SW480 (cell line): Measurements from ENCODE around the gene SLX4IP.
"Not testable (repeated sequence)": the region's sequence is repeated elsewhere in the genome, so short reads cannot be mapped to it uniquely, and the experiment has no call there.

Experiments used
- DNase-seq: peaks from one replicate; pipeline ENCODE4 v3.0.0-alpha.2; 2016; ENCODE audit warnings: low spot score

The SLX4IP gene

DNA sequence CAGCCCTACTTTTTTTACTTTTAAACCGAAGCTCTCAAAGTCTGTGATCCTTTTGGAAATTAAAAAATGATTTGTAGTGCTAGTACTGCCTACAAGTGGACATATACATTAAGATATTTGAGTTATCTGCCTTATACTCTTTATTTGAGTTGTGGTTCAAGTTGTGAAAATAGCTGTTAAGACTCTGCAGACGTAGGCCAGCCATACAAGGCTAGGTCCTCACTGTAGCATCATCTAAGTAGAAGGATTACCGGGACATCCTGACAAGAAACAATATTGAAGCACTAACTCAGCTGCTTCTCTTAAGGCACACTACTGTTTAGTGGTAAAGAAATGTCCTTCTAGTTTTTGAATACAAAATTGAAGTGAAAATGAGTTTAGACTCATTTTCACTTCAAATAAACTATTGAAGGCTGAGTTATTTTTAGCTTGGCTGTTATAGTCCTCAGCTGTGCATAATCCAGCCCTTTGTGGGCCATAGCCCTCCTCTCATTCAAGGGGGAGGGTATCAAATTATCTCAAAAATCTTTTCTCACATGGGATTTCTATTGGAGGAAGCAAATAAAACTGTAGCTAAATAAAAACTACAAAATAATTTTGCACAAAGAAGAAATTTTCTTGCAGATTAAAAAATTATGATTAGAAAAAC, 170.6 kb downstream of the SLX4IP start:
- no peak for DNase-seq

DNA sequence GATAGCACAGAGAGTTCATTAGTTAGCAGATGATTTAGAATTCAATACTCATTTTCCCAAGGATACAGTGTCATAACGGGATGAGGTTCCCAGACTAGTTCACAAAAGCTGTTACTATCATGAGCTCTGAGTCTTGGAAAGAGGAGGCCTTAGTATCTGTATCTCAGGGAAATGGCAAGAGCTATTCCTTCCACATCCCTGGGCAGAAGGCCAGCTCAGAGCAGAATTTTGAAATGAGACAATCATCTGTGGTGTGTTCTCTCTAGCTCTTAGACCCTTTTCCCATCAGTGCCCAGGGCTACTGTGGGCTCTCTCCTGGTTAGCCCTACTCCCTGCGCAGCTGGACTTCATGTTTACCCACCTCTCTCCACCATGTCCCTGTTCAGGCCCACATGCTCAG, 174.2 kb downstream of the SLX4IP start:
- no peak for DNase-seq

DNA sequence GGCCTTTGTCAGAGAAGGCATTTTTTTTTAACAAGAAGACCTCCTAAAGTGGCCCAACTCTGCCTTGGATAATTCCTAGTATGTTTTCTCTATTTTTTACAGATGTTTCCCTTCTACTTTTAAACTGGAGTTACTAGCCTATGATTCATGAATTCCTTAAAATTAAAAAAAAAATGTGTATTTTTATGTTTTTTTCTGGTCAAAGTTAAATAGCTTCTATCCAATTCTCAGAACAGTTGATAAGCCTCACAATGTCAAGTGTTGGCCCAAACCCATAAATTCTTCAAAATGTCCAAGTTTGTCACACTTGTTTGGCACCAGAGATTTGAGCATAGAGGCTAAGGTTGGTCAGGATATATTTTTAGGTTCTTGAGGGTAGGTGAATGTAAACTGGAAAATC, 174.7 kb downstream of the SLX4IP start:
- DNase-seq: no peak

GRCh38 chr20:10610251-10610650, 175.1 kb downstream of the SLX4IP start:
- no peak for DNase-seq

DNA sequence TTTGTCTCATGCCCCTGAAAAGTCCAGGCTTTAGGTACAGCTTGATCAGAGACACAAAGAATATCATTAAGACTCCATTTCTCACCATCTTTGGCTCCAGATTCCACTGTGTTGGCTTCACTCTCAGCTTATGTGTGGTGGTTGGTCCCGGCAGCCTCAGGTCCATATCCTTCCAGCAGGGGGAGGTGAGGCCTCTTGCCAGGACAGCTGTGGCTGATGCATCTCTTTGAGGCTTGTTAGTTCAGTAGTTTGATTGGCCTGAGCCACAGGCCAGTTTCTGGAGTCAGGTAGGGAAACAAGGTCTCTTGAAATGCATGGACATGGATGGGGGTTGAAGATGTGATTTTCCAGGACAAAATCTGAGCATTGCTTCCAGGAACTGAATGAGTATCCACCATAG, 176.3 kb downstream of the SLX4IP start:
- peak; percentile 23 for DNase-seq

GRCh38 chr20:10613426-10613825, 178.3 kb downstream of the SLX4IP start:
- DNase-seq: not testable (repeated sequence)

- DNase-seq: no peak
Measured at GRCh38 chr20:10613911-10614310, 178.8 kb downstream of the SLX4IP start.

DNA sequence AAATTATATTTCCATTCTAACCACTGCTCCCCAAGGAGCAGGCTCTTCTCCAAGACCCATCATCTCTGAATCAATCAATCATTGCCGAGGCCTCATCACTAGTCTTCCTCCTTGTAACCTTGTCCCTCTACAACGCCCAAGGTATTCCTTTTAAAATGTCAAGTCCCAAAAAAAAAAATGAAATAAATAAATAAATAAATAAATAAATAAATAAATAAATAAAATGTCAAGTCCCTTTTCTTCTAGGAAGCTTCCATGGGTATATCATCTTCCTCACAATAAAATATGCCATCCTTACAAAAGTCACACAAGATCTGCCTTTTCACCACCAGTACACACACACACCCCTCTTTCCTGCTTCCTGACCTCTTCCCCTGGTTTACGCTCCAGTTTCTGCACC, 181.1 kb downstream of the SLX4IP start:
- no peak for DNase-seq

DNA sequence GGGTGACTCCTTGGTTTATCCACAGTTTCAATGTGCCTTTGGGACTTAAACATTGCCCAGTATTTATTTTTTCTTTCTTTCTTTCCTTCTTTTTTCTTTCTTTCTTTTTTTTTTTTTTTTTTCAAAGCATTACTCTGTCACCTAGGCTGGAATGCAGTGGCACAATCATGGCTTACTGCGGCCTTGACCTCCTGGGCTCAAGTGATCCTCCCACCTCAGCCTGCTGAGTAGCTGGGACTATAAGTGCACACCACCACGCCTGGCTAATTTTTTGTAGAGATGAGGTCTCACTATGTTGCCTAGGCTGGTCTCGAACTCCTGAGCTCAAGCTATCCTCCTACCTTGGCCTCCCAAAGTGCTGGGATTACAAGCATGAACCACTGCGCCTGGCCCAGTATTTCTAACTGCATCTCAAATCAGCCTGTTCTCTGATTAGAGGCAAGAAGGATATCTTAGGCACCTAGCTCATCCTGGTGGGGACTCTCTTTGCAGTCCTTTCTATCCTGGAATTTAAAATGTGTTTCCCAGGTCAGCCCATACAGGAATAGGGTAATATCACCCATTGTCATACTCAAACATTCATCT, 182.5 kb downstream of the SLX4IP start:
- DNase-seq: not testable (repeated sequence)

DNA sequence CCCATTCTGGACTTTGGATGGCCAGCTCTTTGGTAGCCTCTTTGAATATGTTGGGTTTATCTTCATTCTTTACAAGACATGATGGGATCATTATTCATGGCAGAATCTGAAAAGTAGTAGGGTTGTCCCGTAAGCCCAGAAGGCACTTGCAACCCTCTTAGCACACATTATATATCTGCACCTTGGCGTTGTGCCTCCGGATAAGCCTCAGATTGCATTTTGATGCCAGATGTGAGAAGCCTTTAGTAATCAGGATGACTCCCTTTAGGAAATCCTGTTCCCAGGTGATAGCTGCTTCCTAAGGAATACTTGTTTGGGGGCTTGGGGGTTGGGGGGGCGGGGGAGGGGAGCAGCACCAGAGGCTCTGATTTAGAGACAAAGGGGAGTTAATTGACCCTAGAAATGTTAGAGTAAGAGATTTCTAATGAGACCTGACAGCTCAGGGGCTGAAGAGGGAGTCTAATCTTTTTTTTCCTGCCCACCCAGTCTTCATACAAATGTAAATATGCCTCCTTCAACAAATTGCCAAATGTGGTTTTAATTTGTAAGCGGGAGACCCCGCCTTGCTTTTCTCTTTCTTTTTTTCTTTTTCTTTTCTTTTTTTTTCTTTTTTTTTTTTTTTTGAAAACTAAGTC, 183.6 kb downstream of the SLX4IP start:
- DNase-seq: no peak

- peak; percentile 93 for DNase-seq
Measured at GRCh38 chr20:10619427-10619826, 184.3 kb downstream of the SLX4IP start.

DNA sequence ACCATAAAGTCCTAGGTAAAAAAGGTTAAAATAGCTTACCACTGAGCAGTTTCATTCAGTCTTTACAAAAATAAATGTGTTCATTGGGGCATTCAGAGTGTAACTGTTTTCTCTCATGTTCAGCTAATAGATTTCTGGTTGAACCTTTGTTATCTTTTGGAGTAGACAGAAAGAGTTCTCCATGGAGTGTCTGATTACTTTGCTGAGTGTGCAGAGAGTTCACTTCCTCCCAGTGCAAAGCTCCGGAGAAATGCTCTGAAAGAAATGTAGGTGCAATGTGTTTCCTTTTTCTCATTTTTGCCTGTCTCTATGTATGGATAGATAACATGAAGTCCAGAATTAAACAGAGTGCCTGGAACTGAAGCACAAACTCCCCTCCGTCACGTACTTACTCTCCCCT, 186.0 kb downstream of the SLX4IP start:
- no peak for DNase-seq

DNA sequence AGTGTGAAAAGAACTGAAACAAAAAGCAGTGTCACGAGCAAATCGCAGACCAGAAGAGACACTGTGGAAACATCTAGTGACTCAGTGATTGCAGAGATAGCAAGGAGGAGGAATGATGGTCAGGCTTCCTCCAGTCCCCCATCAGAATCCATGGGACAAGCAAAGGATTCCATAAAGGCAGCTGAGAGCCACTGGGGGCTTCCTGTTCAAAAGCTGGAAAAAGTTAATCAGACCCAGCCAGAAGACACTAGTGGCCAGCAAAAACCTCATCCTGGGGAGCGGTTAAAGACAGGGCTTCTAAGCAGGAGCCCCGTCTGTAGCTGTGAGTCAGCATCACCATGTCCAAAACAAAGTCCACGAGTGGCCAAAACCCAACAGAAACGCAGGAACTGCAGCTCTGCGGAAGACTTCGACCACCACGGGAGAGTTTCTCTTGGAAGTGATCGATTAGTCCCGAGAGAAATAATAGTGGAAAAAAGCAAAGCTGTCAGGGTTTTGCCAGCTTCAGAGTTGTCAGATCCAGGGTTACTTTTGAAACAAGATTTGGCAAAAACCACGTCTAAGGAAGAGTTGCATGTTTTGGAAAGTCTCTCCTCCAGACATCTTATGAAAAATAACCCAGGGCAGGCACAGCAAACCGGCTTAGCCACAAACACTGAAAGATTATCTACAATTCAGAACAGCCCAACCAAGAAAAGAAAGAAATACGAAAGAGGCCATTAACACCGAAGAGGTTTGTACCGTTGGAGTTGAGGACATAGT, 187.7 kb downstream of the SLX4IP start:
- DNase-seq: no peak

DNA sequence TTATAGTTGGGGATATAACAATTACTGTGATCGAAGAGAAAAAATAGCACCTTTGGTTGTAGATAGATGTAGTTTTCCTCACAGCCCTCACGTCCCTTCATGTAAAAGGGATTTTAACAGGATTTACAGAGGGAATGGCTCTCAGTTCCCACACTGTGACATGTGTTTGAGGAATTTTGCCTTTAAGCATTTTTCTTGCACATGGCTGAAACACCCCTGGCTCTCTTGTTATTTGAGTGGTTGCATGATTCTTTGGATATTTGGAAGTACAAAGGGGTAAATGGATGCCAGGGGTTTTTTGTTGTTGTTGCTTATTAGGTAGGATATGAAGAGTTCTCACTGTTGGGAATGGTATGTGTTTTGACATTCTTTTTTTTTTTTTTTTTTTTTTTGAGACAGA, 190.5 kb downstream of the SLX4IP start:
- DNase-seq: no peak

DNA sequence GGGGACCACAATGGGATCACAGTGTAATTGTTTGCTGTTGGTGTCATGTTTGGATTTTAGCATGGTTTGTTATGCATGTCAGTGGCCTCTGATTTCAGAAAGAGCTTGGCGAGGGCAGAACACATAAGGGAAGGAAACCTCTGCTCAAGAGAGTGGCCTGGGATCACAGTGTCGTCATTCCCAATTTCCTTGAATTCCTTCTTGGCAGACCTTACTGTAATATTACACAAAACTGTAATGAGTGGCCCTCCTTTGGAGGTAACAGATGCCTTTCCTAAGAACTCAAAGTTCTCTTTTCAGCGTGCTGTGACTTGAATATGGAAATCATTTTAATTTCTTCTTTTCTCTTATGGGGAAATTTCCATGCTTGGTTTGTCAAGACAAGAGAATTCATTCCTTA, 191.8 kb downstream of the SLX4IP start:
- DNase-seq: no peak

GRCh38 chr20:10629946-10630650, 195.0 kb downstream of the SLX4IP start:
- no peak for DNase-seq

DNA sequence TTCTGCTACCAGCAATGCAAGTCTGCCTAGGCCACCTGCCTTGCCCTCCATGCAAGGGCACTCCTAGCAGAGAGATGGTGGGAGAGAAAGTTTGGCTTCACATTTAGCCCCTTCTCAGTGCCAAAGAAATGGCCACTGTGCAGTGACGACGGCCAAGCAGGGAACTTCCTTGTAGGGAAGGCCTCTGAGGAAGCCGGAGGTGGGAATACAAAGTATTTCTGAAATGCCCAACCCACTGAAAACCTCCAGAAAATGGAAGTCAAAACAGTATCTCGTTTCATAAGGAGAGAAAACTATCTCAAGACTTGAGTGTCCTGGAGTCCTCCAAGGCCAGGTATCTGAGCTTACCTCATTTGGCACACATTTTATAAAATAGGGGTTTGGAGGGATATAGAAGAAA, 196.0 kb downstream of the SLX4IP start:
- no peak for DNase-seq

DNA sequence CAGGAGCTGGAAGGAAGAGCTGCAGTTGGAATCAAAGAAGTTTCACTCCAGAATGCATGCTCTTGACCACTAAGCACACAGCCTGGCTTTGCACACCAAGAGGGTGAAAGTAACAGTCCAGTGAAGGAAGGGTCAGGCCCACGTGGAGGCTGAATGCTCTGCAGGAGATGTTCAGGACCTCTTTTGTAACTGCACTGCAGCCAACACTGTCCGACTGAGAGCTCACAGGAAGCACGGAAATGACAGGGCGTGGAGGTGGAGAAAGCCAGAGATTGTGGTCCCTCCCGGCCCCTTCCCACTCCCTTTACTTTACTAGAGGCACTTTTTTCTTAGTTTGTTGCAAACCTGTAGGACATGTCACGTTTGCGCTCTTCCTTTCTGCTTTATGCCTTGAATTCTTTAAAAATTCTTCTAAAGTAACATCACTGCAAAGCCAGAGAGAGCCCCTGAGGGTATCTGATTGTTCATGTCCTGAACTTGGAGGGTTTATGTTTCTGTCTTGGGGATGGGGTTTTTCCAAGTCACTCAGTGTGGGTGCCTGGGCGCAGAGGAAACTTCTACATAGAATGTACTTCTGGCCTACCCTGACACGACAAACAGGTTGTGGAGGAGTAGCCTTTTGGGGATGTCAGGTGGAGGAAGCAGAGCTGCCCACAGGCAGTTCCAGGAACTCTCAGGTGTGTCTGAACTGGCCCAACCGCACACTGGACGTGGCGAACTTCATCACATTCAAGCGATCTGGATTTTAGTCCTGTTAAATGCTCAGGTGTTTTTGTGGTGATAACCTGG, 197.8 kb downstream of the SLX4IP start:
- no peak for DNase-seq

GRCh38 chr20:10633718-10634117, 198.6 kb downstream of the SLX4IP start:
- DNase-seq: no peak

- no peak for DNase-seq
Measured at GRCh38 chr20:10634211-10634610, 199.1 kb downstream of the SLX4IP start.

DNA sequence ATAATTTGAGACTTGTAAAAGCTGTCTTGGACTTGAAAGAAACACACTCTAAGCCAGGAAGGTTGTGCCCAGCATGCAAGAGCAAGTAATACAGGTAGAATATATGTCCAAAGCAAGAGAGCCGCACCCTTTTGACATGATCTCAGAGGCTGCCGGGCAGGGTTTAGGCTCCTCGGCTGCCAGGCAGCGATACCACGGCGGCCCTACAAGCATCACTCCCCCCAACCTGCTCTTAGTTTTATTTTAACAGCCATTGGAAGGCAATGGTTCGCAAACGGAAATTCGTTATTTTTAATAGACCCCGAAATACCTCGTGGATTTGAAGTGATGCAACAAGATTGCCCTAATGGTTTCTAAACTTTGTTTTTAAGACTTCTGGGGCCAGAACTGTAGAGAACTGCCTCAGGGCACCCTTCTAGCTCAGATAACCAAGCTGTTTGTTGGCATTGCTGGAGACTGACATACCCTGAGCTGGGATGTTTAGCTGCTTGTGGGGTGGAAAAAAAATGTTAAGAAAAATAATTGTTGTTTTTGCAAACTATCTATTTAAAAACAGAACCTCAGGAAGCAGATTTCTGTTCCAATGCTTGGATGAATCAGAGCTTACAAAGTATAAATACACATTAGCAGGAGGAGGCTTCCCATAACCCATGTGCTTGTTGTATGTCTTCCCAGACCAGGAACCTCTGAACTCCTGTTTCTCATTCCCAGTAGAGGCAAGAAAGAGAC, 199.7 kb downstream of the SLX4IP start:
- no peak for DNase-seq
